Trophoblast cell (in vitro differentiated cells and primary cell): ENCODE measurements around the gene ACSL1.

ENCODE experiments used
- DNase-seq, 2 donors: peaks; one replicate each; pipeline ENCODE4 v3.0.0-alpha.2; 2016
- H2AFZ ChIP-seq: 2 replicates; pipeline ENCODE4 v1.6.1; 2013; ENCODE audit warnings: low read length, moderate library complexity, mild to moderate bottlenecking; ENCODE audit not compliant: insufficient read depth, poor library complexity
- H2AK5ac ChIP-seq: 2 replicates; pipeline ENCODE4 v1.6.1; 2013; ENCODE audit warnings: mild to moderate bottlenecking, low read length
- H2BK120ac ChIP-seq: 2 replicates; pipeline ENCODE4 v1.6.1; 2013; ENCODE audit warnings: low read length, mild to moderate bottlenecking, moderate library complexity; ENCODE audit not compliant: insufficient read depth, poor library complexity
- H2BK12ac ChIP-seq: 2 replicates; pipeline ENCODE4 v1.6.1; 2013; ENCODE audit warnings: mild to moderate bottlenecking, low read length, moderate library complexity
- H2BK5ac ChIP-seq: 2 replicates; pipeline ENCODE4 v1.6.1; 2013; ENCODE audit warnings: low read length, low read depth, moderate library complexity, mild to moderate bottlenecking; ENCODE audit not compliant: poor library complexity
- H3K14ac ChIP-seq: 2 replicates; pipeline ENCODE4 v1.6.1; 2013; ENCODE audit warnings: mild to moderate bottlenecking, low read length
- H3K18ac ChIP-seq: 2 replicates; pipeline ENCODE4 v1.6.1; 2013; ENCODE audit warnings: mild to moderate bottlenecking, low read length
- H3K23ac ChIP-seq: 2 replicates; pipeline ENCODE4 v1.6.1; 2013; ENCODE audit warnings: low read length
- H3K27ac ChIP-seq: 2 replicates; pipeline ENCODE4 v1.5.1; 2013; ENCODE audit warnings: low read depth, mild to moderate bottlenecking, inconsistent platforms, low read length, moderate library complexity
- H3K27me3 ChIP-seq: 2 replicates; pipeline ENCODE4 v1.6.1; 2013; ENCODE audit warnings: inconsistent platforms, mild to moderate bottlenecking, low read length, moderate library complexity; ENCODE audit not compliant: insufficient read depth
- H3K36me3 ChIP-seq, 2 experiments: 1 replicate in 1 of 2; 2 replicates in 1 of 2; pipeline ENCODE4 v1.6.1; 2013; ENCODE audit warnings: low read length in 2 of 2, mild to moderate bottlenecking in 2 of 2, moderate library complexity in 1 of 2; ENCODE audit not compliant: insufficient read depth in 2 of 2, control insufficient read depth in 1 of 2
- H3K4ac ChIP-seq: 2 replicates; pipeline ENCODE4 v1.6.1; 2013; ENCODE audit warnings: low read depth, mild to moderate bottlenecking, low read length, moderate library complexity
- H3K4me1 ChIP-seq, 2 experiments: 1 replicate in 1 of 2; 2 replicates in 1 of 2; pipeline ENCODE4 v1.6.1; 2013; ENCODE audit warnings: low read length in 2 of 2, mild to moderate bottlenecking in 2 of 2, moderate library complexity in 1 of 2; ENCODE audit not compliant: insufficient read depth in 2 of 2, control insufficient read depth in 1 of 2
- H3K4me2 ChIP-seq: 2 replicates; pipeline ENCODE4 v1.6.1; 2013; ENCODE audit warnings: inconsistent platforms, mild to moderate bottlenecking, low read length, moderate library complexity
- H3K4me3 ChIP-seq: 2 replicates; pipeline ENCODE4 v1.5.1; 2013; ENCODE audit warnings: mild to moderate bottlenecking, low read depth, low read length, inconsistent platforms
- H3K79me1 ChIP-seq: one replicate; pipeline ENCODE4 v1.6.1; 2013; ENCODE audit warnings: low read length
- H3K79me2 ChIP-seq: 2 replicates; pipeline ENCODE4 v1.6.1; 2013; ENCODE audit warnings: low read length, mild to moderate bottlenecking; ENCODE audit not compliant: control insufficient read depth, insufficient read depth, poor library complexity
- H3K9ac ChIP-seq: 2 replicates; pipeline ENCODE4 v1.6.1; 2013; ENCODE audit warnings: mild to moderate bottlenecking, low read length
- H3K9me3 ChIP-seq: 2 replicates; pipeline ENCODE4 v1.6.1; 2013; ENCODE audit warnings: low read depth, mild to moderate bottlenecking, control low read depth, inconsistent platforms, low read length; ENCODE audit not compliant: insufficient read depth
- H4K12ac ChIP-seq: 2 replicates; pipeline ENCODE4 v1.6.1; 2013; ENCODE audit warnings: low read depth, mild to moderate bottlenecking, low read length, moderate library complexity
- H4K8ac ChIP-seq: 2 replicates; pipeline ENCODE4 v1.6.1; 2013; ENCODE audit warnings: low read depth, mild to moderate bottlenecking, low read length, moderate library complexity
- H4K91ac ChIP-seq: one replicate; pipeline ENCODE4 v1.6.1; 2013; ENCODE audit warnings: low read depth, mild to moderate bottlenecking, low read length, moderate library complexity
- WGBS: extraction: QIAGEN DNeasy Blood & Tissue Kit; methylation state at CpG from one replicate; pipeline ENCODE4 v1.1.7; 2013; ENCODE audit warnings: missing lambda C conversion rate; ENCODE audit not compliant: insufficient read length, insufficient coverage; ENCODE audit errors: extremely low coverage; 5-methylcytosine and 5-hydroxymethylcytosine counted together

ACSL1 gene

DNA sequence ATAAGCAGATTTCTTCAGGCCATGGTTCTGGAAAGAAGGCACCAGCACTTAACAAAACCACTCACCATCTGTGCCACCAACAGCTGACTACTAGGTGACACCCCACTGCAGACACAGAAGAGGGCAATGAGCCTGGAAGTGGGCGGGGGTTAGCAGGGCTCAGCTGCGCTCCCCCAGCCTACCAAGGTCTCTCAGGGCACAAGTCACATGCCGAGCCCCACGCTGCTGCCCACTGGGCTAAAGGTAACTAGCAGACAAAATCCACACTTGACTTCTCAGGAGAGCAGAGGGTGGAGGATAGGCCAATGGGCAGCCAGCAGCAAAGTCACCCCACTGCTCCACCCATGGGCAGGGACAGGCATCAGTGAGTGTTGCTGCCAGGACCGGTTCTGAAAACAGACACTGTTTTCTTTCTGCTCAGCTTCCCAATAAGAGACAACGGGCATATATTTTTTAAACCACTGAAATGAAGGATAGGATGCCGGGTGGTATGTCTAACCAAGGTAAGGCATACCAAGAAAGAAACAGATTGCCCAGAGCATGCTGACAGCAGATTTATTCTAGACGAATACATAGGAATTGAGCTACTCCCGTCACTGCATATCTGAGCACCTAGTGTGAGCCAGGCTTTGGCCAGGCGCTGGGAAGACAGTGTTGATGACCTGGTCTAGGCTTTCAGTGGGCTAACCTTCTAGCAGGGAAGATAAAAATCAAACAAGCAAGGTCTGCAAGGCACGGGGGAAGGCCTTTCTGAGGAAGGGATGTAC lies 20.1 kb downstream of the ACSL1 start:
- H3K27me3 ChIP-seq, result no peaks in the 10 kb centered on the region
- no peak overlapping the region for H4K91ac ChIP-seq
- no peak overlapping the region for H2AK5ac ChIP-seq
- H2BK120ac ChIP-seq, result no peak overlapping the region
- no peak overlapping the region for H2BK5ac ChIP-seq
- no peak overlapping the region for H3K27ac ChIP-seq
- no peak overlapping the region for H3K23ac ChIP-seq
- no peak overlapping the region for H2AFZ ChIP-seq
- no CpG with 5 or more reads among the region's 11 CpGs for WGBS
- H3K4ac ChIP-seq, result no peak overlapping the region
- no peak overlapping the region for H3K4me3 ChIP-seq
- H3K9ac ChIP-seq, result no peak overlapping the region
- peaks cover 2% of the 10 kb centered on the region for H3K9me3 ChIP-seq
- no peaks in the 10 kb centered on the region for H3K79me1 ChIP-seq
- H3K4me1 ChIP-seq, result peaks cover 4 to 14% of the 10 kb centered on the region in 2 experiments
- H4K12ac ChIP-seq, result no peak overlapping the region
- no peak overlapping the region for H3K4me2 ChIP-seq
- no peak overlapping the region for H4K8ac ChIP-seq
- peaks cover 2% of the 10 kb centered on the region for H3K79me2 ChIP-seq
- H3K14ac ChIP-seq, result no peak overlapping the region
- no peak for DNase-seq
- no peak overlapping the region for H3K18ac ChIP-seq
- no peaks in the 10 kb centered on the region for H3K36me3 ChIP-seq
- H2BK12ac ChIP-seq, result no peak overlapping the region

DNA sequence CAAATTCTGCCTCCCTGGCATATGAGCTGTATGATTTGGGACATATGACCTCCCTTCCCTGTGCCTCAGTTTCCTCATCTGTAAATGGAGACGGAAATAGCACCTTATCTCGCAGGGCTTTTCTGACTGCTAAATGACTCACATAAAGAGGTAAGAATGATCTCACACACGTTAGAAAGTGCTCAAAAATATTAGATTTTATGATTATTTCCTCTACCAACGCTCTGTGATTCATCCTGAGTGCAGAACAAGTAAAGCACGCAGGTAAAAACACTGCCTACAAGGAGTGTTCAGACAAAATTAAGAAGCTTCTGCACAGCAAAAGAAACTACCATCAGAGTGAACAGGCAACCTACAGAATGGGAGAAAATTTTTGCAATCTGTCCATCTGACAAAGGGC lies 21.1 kb downstream of the ACSL1 start:
- no peak overlapping the region for H2BK120ac ChIP-seq
- no peak overlapping the region for H3K4me2 ChIP-seq
- H3K23ac ChIP-seq, result no peak overlapping the region
- no peak overlapping the region for H4K91ac ChIP-seq
- no peak overlapping the region for H3K4ac ChIP-seq
- no peak overlapping the region for H3K27ac ChIP-seq
- peak in 1 of 2 donors; percentile 35 for DNase-seq
- no peaks in the 10 kb centered on the region for H3K79me1 ChIP-seq
- H3K4me1 ChIP-seq, result peaks cover 4 to 12% of the 10 kb centered on the region in 2 experiments
- no peak overlapping the region for H4K12ac ChIP-seq
- H2AFZ ChIP-seq, result no peak overlapping the region
- H3K27me3 ChIP-seq, result no peaks in the 10 kb centered on the region
- no peak overlapping the region for H3K14ac ChIP-seq
- peaks cover 2% of the 10 kb centered on the region for H3K9me3 ChIP-seq
- no peak overlapping the region for H2AK5ac ChIP-seq
- H3K36me3 ChIP-seq, result no peaks in the 10 kb centered on the region
- no peaks in the 10 kb centered on the region for H3K79me2 ChIP-seq
- H3K18ac ChIP-seq, result no peak overlapping the region
- H3K4me3 ChIP-seq, result no peak overlapping the region
- no peak overlapping the region for H2BK12ac ChIP-seq
- no peak overlapping the region for H2BK5ac ChIP-seq
- H3K9ac ChIP-seq, result no peak overlapping the region
- H4K8ac ChIP-seq, result no peak overlapping the region
- no CpG with 5 or more reads among the region's 5 CpGs for WGBS

GRCh38 chr4:184803874-184804273 lies 21.9 kb downstream of the ACSL1 start:
- Histone ChIP-seq H3K27ac (no peak overlapping the region), H3K14ac (no peak overlapping the region), H3K9ac (no peak overlapping the region), H3K79me1 (no peaks in the 10 kb centered on the region), H2BK12ac (no peak overlapping the region), H4K12ac (no peak overlapping the region), H3K4me3 (no peak overlapping the region), H3K18ac (no peak overlapping the region), H3K23ac (no peak overlapping the region), H3K4me1 (peaks cover 4 to 12% of the 10 kb centered on the region in 2 experiments), H2AFZ (no peak overlapping the region), H3K79me2 (no peaks in the 10 kb centered on the region), H2BK120ac (no peak overlapping the region), H3K4me2 (no peak overlapping the region), H3K36me3 (no peaks in the 10 kb centered on the region), H3K4ac (no peak overlapping the region), H4K8ac (no peak overlapping the region), H2BK5ac (no peak overlapping the region), H3K9me3 (peaks cover 2% of the 10 kb centered on the region), H3K27me3 (no peaks in the 10 kb centered on the region), H2AK5ac (no peak overlapping the region), H4K91ac (no peak overlapping the region)
- no CpG with 5 or more reads among the region's 4 CpGs for WGBS
- no peak for DNase-seq

GRCh38 chr4:184803133-184803532 lies 22.6 kb downstream of the ACSL1 start:
- no peak overlapping the region for H2AFZ ChIP-seq
- H3K4me2 ChIP-seq, result no peak overlapping the region
- H3K4me1 ChIP-seq, result peaks cover 4 to 12% of the 10 kb centered on the region in 2 experiments
- no peak overlapping the region for H2BK120ac ChIP-seq
- no peak overlapping the region for H4K91ac ChIP-seq
- no peaks in the 10 kb centered on the region for H3K27me3 ChIP-seq
- H3K79me2 ChIP-seq, result no peaks in the 10 kb centered on the region
- H4K8ac ChIP-seq, result no peak overlapping the region
- no CpG with 5 or more reads among the region's 16 CpGs for WGBS
- no peak overlapping the region for H2BK12ac ChIP-seq
- H4K12ac ChIP-seq, result no peak overlapping the region
- H3K9me3 ChIP-seq, result peaks cover 2% of the 10 kb centered on the region
- no peak overlapping the region for H3K4ac ChIP-seq
- H3K36me3 ChIP-seq, result no peaks in the 10 kb centered on the region
- no peak overlapping the region for H3K23ac ChIP-seq
- no peak for DNase-seq
- H3K18ac ChIP-seq, result no peak overlapping the region
- no peak overlapping the region for H3K9ac ChIP-seq
- no peak overlapping the region for H2BK5ac ChIP-seq
- no peak overlapping the region for H2AK5ac ChIP-seq
- H3K79me1 ChIP-seq, result no peaks in the 10 kb centered on the region
- H3K4me3 ChIP-seq, result no peak overlapping the region
- H3K14ac ChIP-seq, result no peak overlapping the region
- no peak overlapping the region for H3K27ac ChIP-seq
